ENCODE results near the gene CRB3. TPM values are rescaled to one million over a fixed set of nuclear protein-coding genes. Genes with fewer than 3 reads are reported as not detected.

Gene CRB3
- total and polyA plus RNA-seq, 2 of the 8 experiments (the other 6 are each of a cell fraction or from before 2014, with no cell fraction given): 21.1 to 24.6 TPM

- TF ChIP-seq, protein P1, sequence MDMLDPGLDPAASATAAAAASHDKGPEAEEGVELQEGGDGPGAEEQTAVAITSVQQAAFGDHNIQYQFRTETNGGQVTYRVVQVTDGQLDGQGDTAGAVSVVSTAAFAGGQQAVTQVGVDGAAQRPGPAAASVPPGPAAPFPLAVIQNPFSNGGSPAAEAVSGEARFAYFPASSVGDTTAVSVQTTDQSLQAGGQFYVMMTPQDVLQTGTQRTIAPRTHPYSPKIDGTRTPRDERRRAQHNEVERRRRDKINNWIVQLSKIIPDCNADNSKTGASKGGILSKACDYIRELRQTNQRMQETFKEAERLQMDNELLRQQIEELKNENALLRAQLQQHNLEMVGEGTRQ (IDR thresholded peaks at IDR 0.05; ENCODE audit: low read length): no peak
Measured at GRCh38 chr19:6489278-6490061, 25.4 kb downstream of the CRB3 start (continued).

Measured in H1 (cell line).